ENCODE data around the gene CCDC102A.

Gene CCDC102A

GRCh38 chr16:57527610-57528360 lies 8.6 kb downstream of the CCDC102A start:
- H3K4me3 ChIP-seq (ENCODE audit: low read length): no peak overlapping the region
- DNase-seq (ENCODE audit: low read depth, low spot score): no peak

- no peak overlapping the region for H3K4me3 ChIP-seq (ENCODE audit: low read length)
These were observed 9.3 kb downstream of the CCDC102A start for GRCh38 chr16:57527027-57527426.

GRCh38 chr16:57526498-57526897 lies 9.9 kb downstream of the CCDC102A start:
- H3K4me3 ChIP-seq (ENCODE audit: low read length): no peak overlapping the region

More at GRCh38 chr16:57527027-57527426, 9.3 kb downstream of the CCDC102A start:
- DNase-seq (ENCODE audit: low read depth, low spot score): no peak

GRCh38 chr16:57525761-57526160 lies 10.6 kb downstream of the CCDC102A start:
- DNase-seq (ENCODE audit: low read depth, low spot score): no peak
- H3K4me3 ChIP-seq (ENCODE audit: low read length): no peak overlapping the region

More at GRCh38 chr16:57526498-57526897, 9.9 kb downstream of the CCDC102A start:
- DNase-seq (ENCODE audit: low read depth, low spot score): no peak

GRCh38 chr16:57522960-57523359 lies 13.4 kb downstream of the CCDC102A start:
- no peak for DNase-seq (ENCODE audit: low read depth, low spot score)
- no peak overlapping the region for H3K4me3 ChIP-seq (ENCODE audit: low read length)

GRCh38 chr16:57519796-57520360 lies 16.5 kb downstream of the CCDC102A start:
- DNase-seq (ENCODE audit: low read depth, low spot score): no peak
- no peak overlapping the region for H3K4me3 ChIP-seq (ENCODE audit: low read length)

- no peak for DNase-seq (ENCODE audit: low read depth, low spot score)
- no peak overlapping the region for H3K4me3 ChIP-seq (ENCODE audit: low read length)
These were observed 17.4 kb downstream of the CCDC102A start for GRCh38 chr16:57518922-57519321.

- DNase-seq (ENCODE audit: low read depth, low spot score): no peak
- H3K4me3 ChIP-seq (ENCODE audit: low read length): no peak overlapping the region
These were observed 17.9 kb downstream of the CCDC102A start for GRCh38 chr16:57518520-57518919.

GRCh38 chr16:57517397-57518367 lies 18.7 kb downstream of the CCDC102A start:
- H3K4me3 ChIP-seq (ENCODE audit: low read length): no peak overlapping the region
- no peak for DNase-seq (ENCODE audit: low read depth, low spot score)

- DNase-seq (ENCODE audit: low read depth, low spot score): no peak
- H3K4me3 ChIP-seq (ENCODE audit: low read length): no peak overlapping the region
These were observed 19.6 kb downstream of the CCDC102A start for GRCh38 chr16:57516773-57517172.

- H3K4me3 ChIP-seq (ENCODE audit: low read length): no peak overlapping the region
- no peak for DNase-seq (ENCODE audit: low read depth, low spot score)
These were observed 20.1 kb downstream of the CCDC102A start for GRCh38 chr16:57516176-57516725.

GRCh38 chr16:57514791-57515600 lies 21.4 kb downstream of the CCDC102A start:
- no peak overlapping the region for H3K4me3 ChIP-seq (ENCODE audit: low read length)
- DNase-seq (ENCODE audit: low read depth, low spot score): no peak

GRCh38 chr16:57514371-57514770 lies 22.0 kb downstream of the CCDC102A start:
- no peak for DNase-seq (ENCODE audit: low read depth, low spot score)
- no peak overlapping the region for H3K4me3 ChIP-seq (ENCODE audit: low read length)

GRCh38 chr16:57513371-57514102 lies 22.8 kb downstream of the CCDC102A start:
- DNase-seq (ENCODE audit: low read depth, low spot score): no peak
- H3K4me3 ChIP-seq (ENCODE audit: low read length): no peak overlapping the region

GRCh38 chr16:57512296-57513001 lies 23.9 kb downstream of the CCDC102A start:
- H3K4me3 ChIP-seq (ENCODE audit: low read length): no peak overlapping the region
- DNase-seq (ENCODE audit: low read depth, low spot score): no peak

- DNase-seq (ENCODE audit: low read depth, low spot score): no peak
- H3K4me3 ChIP-seq (ENCODE audit: low read length): no peak overlapping the region
These were observed 26.1 kb downstream of the CCDC102A start for GRCh38 chr16:57510016-57510871.

All from Jurkat, Clone E6-1 (cell line).